Adrenal gland (tissue), 12 donors: ENCODE measurements around the gene TENM4. TPM values are rescaled to one million over a fixed set of nuclear protein-coding genes. Genes with fewer than 3 reads are reported as not detected.

ENCODE experiments used
- DNase-seq, 7 donors: peaks; one replicate each; pipeline ENCODE4 v3.0.0-alpha.2; 2019 to 2020
- H3K27ac ChIP-seq, 5 donors: fragments of 200-600 bp; sonication (generic) in 4 of 5; 1 replicate in 3 of 5; 2 replicates in 2 of 5; pipeline versions ENCODE4 v1.5.1 to v1.8.0; 2016 to 2020; ENCODE audit warnings: mild to moderate bottlenecking in 1 of 5
- H3K27me3 ChIP-seq: fragments of 200-600 bp; 2 replicates; pipeline ENCODE4 v1.8.0; 2021
- H3K36me3 ChIP-seq, 2 donors: fragments of 200-600 bp; replicated peaks in 1 of 2; 1 replicate in 1 of 2; 2 replicates in 1 of 2; pipeline versions ENCODE4 v1.5.1 to v1.8.0; 2018 to 2022
- H3K4me1 ChIP-seq, 2 donors: fragments of 200-600 bp; replicated peaks in 1 of 2; 1 replicate in 1 of 2; 2 replicates in 1 of 2; pipeline versions ENCODE4 v1.5.1 to v1.8.0; 2018 to 2021
- H3K4me3 ChIP-seq, 4 donors: fragments of 200-600 bp; sonication (generic) in 3 of 4; one replicate each; pipeline ENCODE4 v1.5.1; 2016 to 2018
- H3K9me3 ChIP-seq, 3 donors: fragments of 200-600 bp; sonication (generic) in 1 of 3; replicated peaks in 1 of 3; 1 replicate in 2 of 3; 2 replicates in 1 of 3; pipeline versions ENCODE4 v1.5.1 to v1.8.0; 2016 to 2021
- CTCF ChIP-seq, 6 experiments: fragments of 450-650 bp in 4 of 6; fragments of 200-600 bp in 2 of 6; sonication (generic) in 1 of 6; IDR thresholded peaks; 1 replicate in 5 of 6; 2 replicates in 1 of 6; pipeline versions ENCODE4 v1.5.1 to v1.8.0; 2016 to 2021; ENCODE audit warnings: antibody characterized with exemption in 6 of 6, mild to moderate bottlenecking in 2 of 6, moderate library complexity in 1 of 6
- POLR2A ChIP-seq, 2 donors: fragments of 450-650 bp; IDR thresholded peaks; one replicate each; pipeline ENCODE4 v1.6.1; 2017; ENCODE audit warnings: antibody characterized with exemption in 2 of 2, mild to moderate bottlenecking in 2 of 2, moderate library complexity in 1 of 2
- WGBS, 4 donors: extraction: QIAGEN DNeasy Blood & Tissue Kit in 2 of 4; methylation state at CpG; one replicate each; pipeline versions ENCODE4 v1.1.5 to v1.1.7; 2013 to 2017; 5-methylcytosine and 5-hydroxymethylcytosine counted together
- intact Hi-C, 2 donors: fragments of 100-400 bp; cut with DNase I; formaldehyde crosslinking; loops; one replicate each; pipeline versions ENCODE4 v1.14.1 to v1.15.0; 2022 to 2023
- polyA plus RNA-seq, 3 donors: library from polyadenylated mRNA; stranded (reverse); fragments of 200-250 nt in 2 of 3; fragments of 350-450 nt in 1 of 3; fragmentation: Illumina TruSeq in 1 of 3; extraction: RNeasy Lipid Tissue Mini Kit (QIAGEN cat#74804) in 1 of 3; gene quantifications; one replicate each; pipeline ENCODE4 v1.2.3, GENCODE V29; 2013 to 2014
- total RNA-seq, 9 donors: library from RNA; depleted of rRNA in 4 of 9; stranded (reverse); fragments of >200 nt in 4 of 9; fragments of 120-200 nt in 1 of 9; fragmentation: NEBNext Ultra II Directional in 1 of 9; extraction: Animal tissue kit (Norgen Biotek cat#: 25700) in 1 of 9; gene quantifications; one replicate each; pipeline versions ENCODE4 v1.1.0 to v1.2.4, GENCODE V29; 2013 to 2023
- donor health status: healthy with polysubstance abuse.
- donor health status: Bipolar disorder and iron deficiency.
- donor health status: DM: yes; HTN: yes; CAD: no.
- donor health status: DM: no; HTN: no; CAD: no.
- donor health status: DM: no; HTN: no; CAD: no.
- donor health status: DM: yes; HTN: yes; CAD: no.

TENM4 gene
- total and polyA plus RNA-seq, 12 donors, result 0.74 to 24.9 (median 6.7) TPM

- Histone ChIP-seq H3K27ac (no peak overlapping the region), H3K36me3 (no peaks in the 10 kb centered on the region), H3K9me3 (no peaks in the 10 kb centered on the region), H3K4me1 (peaks cover 0 to 8% of the 10 kb centered on the region in 2 donors), H3K4me3 (no peak overlapping the region), H3K27me3 (no peaks in the 10 kb centered on the region)
- no peak for TF ChIP-seq CTCF (IDR thresholded peaks at IDR 0.05)
- no peak for TF ChIP-seq POLR2A (IDR thresholded peaks at IDR 0.05)
- 76 to 89% (median 77%) methylated on average over 5 of the region's 5 CpGs for WGBS, 4 donors
- intact Hi-C loops, result no loop called here
- no peak for DNase-seq
Measured at GRCh38 chr11:79406376-79406775, 34.5 kb downstream of the TENM4 start.

GRCh38 chr11:79404806-79405205, 36.0 kb downstream of the TENM4 start:
- H3K4me1 ChIP-seq, result peaks cover 0 to 8% of the 10 kb centered on the region in 2 donors
- no peak overlapping the region for H3K27ac ChIP-seq
- intact Hi-C loops, result no loop called here
- no peaks in the 10 kb centered on the region for H3K36me3 ChIP-seq
- 78 to 86% (median 82%) methylated on average over 3 of the region's 3 CpGs for WGBS, 4 donors
- H3K4me3 ChIP-seq, result no peak overlapping the region
- no peak for TF ChIP-seq CTCF (IDR thresholded peaks at IDR 0.05)
- H3K27me3 ChIP-seq, result no peaks in the 10 kb centered on the region
- H3K9me3 ChIP-seq, result no peaks in the 10 kb centered on the region
- no peak for DNase-seq

DNA sequence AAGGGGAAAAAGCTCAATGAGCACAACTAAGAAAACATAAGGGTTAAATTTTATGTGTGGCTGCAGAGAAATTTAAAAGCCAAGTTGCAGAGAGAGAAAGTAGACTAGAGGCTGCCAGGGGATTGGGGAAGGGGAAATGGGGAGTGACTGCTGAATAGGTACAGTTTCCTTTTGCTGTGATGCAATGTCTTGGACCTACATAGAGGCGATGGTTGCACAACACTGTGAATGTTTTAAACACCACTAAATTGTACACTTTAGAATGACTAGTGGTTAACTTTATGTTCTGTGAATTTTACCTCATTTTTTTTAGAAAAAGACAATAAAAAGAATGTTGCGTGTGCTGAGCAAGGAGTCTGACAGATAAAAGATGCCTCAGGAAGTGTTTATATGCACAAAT, 36.5 kb downstream of the TENM4 start:
- TF ChIP-seq CTCF (IDR thresholded peaks at IDR 0.05) (no peak), POLR2A (IDR thresholded peaks at IDR 0.05) (no peak)
- Histone ChIP-seq H3K4me1 (peaks cover 0 to 8% of the 10 kb centered on the region in 2 donors), H3K36me3 (no peaks in the 10 kb centered on the region), H3K27ac (no peak overlapping the region), H3K4me3 (no peak overlapping the region), H3K27me3 (no peaks in the 10 kb centered on the region), H3K9me3 (no peaks in the 10 kb centered on the region)
- 65 to 69% (median 67%) methylated on average over 2 of the region's 2 CpGs for WGBS, 4 donors
- intact Hi-C loops, result no loop called here
- peak in 1 of 7 donors; percentile 8 for DNase-seq

DNA sequence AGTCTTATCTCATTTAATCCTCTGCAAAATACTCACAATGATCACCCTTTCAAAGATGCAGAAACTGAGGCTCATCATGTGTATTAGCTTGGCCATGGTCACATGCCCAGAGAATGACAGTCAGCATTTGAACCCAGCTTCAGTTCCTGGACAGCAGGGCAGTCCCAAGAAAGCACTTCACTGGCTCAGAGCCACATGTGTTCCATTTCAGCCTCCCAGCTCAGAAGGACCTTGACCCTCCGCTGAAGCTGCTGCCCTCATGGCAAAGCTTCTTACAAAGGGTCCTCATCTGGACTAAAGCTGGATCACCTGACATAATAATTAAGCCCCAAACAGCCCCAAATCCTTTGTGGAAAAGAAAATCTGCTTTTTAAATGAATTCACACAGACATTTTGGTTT, 37.0 kb downstream of the TENM4 start:
- no peaks in the 10 kb centered on the region for H3K9me3 ChIP-seq
- H3K27ac ChIP-seq, result no peak overlapping the region
- intact Hi-C loops, result no loop called here
- H3K36me3 ChIP-seq, result no peaks in the 10 kb centered on the region
- DNase-seq, result peak in 3 of 7 donors; percentile 24 to 31 (median 27)
- 29 to 57% (median 51%) methylated on average over 1 of the region's 1 CpG for WGBS, 4 donors
- no peaks in the 10 kb centered on the region for H3K27me3 ChIP-seq
- no peak overlapping the region for H3K4me3 ChIP-seq
- TF ChIP-seq POLR2A (IDR thresholded peaks at IDR 0.05) (no peak), CTCF (IDR thresholded peaks at IDR 0.05) (no peak)
- peaks cover 0 to 8% of the 10 kb centered on the region in 2 donors for H3K4me1 ChIP-seq
